Measurements from ENCODE around the gene PASK. TPM values are rescaled to one million over a fixed set of nuclear protein-coding genes. Genes with fewer than 3 reads are reported as not detected.

Gene PASK
- total RNA-seq, 1 experiment from 2014 or later: 45.8 TPM

DNA sequence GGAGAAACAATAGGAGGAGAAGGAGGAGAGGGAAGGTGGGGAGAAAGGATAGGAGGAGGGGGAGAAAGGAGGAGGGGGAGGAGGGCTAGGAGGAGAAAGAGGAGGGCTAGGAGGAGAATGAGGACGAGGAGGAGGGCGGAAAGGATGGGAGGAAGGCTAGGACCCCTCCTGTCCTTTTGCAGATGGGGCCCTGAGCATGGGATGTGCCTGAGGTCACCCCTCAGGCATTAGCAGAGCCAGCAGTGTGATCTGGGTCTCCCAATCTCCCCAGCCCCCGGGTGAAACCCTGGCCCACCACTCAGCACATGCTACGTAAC, 38.6 kb upstream of the PASK start:
- no peaks in the 10 kb centered on the region for H3K4me1 ChIP-seq (ENCODE audit: control insufficient read depth in 1 of 2, insufficient read depth in 2 of 2, low read length in 2 of 2)
- H3K36me3 ChIP-seq (ENCODE audit: control insufficient read depth in 1 of 2, insufficient read depth in 2 of 2, low read length in 2 of 2): no peaks in the 10 kb centered on the region
- no peak overlapping the region for H3K4me2 ChIP-seq (ENCODE audit: low read length)
- ATAC-seq (no peak), DNase-seq (ENCODE audit: low read depth, low spot score) (no peak)
- no peaks in the 10 kb centered on the region for H3K9me2 ChIP-seq (ENCODE audit: insufficient read depth)
- ChIA-PET POLR2A (no interaction called here), RAD21 (ENCODE audit: low non-redundant PET in 1 of 2, low total read pairs in 2 of 2, uncharacterized antibody in 2 of 2, unreplicated experiment in 2 of 2) (no interaction called here), CTCF (no interaction called here)
- intact Hi-C loops (cut with micrococcal nuclease): no loop called here
- H3K27me3 ChIP-seq (ENCODE audit: insufficient read depth, low read length): no peaks in the 10 kb centered on the region
- H3K27ac ChIP-seq (ENCODE audit: low read depth, low read length): no peak overlapping the region
- H4K20me1 ChIP-seq (ENCODE audit: insufficient read depth): no peaks in the 10 kb centered on the region
- H3K9me3 ChIP-seq (ENCODE audit: control insufficient read depth in 1 of 2, insufficient read depth in 1 of 2, low read depth in 1 of 2, low read length in 2 of 2): no peaks in the 10 kb centered on the region
- no peak overlapping the region for H2AFZ ChIP-seq (ENCODE audit: low read depth, low read length, poor library complexity, severe bottlenecking)
- no peak for TF ChIP-seq TCF7L2 (IDR thresholded peaks at IDR 0.05; ENCODE audit: borderline replicate concordance, extremely low read depth, insufficient read depth, insufficient read length)
- TF ChIP-seq, protein P1, sequence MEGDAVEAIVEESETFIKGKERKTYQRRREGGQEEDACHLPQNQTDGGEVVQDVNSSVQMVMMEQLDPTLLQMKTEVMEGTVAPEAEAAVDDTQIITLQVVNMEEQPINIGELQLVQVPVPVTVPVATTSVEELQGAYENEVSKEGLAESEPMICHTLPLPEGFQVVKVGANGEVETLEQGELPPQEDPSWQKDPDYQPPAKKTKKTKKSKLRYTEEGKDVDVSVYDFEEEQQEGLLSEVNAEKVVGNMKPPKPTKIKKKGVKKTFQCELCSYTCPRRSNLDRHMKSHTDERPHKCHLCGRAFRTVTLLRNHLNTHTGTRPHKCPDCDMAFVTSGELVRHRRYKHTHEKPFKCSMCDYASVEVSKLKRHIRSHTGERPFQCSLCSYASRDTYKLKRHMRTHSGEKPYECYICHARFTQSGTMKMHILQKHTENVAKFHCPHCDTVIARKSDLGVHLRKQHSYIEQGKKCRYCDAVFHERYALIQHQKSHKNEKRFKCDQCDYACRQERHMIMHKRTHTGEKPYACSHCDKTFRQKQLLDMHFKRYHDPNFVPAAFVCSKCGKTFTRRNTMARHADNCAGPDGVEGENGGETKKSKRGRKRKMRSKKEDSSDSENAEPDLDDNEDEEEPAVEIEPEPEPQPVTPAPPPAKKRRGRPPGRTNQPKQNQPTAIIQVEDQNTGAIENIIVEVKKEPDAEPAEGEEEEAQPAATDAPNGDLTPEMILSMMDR (IDR thresholded peaks at IDR 0.05 in 2 of 3, conservative IDR thresholded peaks at IDR 0.05 in 1 of 3; ENCODE audit: borderline replicate concordance in 1 of 3, insufficient read depth in 1 of 3, low read depth in 2 of 3, low read length in 2 of 3): no peak
- TF ChIP-seq YY1 (IDR thresholded peaks at IDR 0.05; ENCODE audit: extremely low read depth, insufficient replicate concordance, low read depth, low read length): no peak
- TF ChIP-seq CEBPB (IDR thresholded peaks at IDR 0.05; ENCODE audit: low read depth): no peak
- TF ChIP-seq ZNF274 (IDR thresholded peaks at IDR 0.05; ENCODE audit: low read depth, low read length): no peak
- TF ChIP-seq POLR2A (IDR thresholded peaks at IDR 0.05; ENCODE audit: borderline replicate concordance, extremely low read depth, insufficient read depth, insufficient read length): no peak
- no peak for TF ChIP-seq SIN3A (IDR thresholded peaks at IDR 0.05; ENCODE audit: low read depth)
- no peak for TF ChIP-seq FOSL1 (IDR thresholded peaks at IDR 0.05; ENCODE audit: low read depth)
- TF ChIP-seq EZH2phosphoT487 (IDR thresholded peaks at IDR 0.05; ENCODE audit: borderline replicate concordance): no peak
- TF ChIP-seq, protein P2, sequence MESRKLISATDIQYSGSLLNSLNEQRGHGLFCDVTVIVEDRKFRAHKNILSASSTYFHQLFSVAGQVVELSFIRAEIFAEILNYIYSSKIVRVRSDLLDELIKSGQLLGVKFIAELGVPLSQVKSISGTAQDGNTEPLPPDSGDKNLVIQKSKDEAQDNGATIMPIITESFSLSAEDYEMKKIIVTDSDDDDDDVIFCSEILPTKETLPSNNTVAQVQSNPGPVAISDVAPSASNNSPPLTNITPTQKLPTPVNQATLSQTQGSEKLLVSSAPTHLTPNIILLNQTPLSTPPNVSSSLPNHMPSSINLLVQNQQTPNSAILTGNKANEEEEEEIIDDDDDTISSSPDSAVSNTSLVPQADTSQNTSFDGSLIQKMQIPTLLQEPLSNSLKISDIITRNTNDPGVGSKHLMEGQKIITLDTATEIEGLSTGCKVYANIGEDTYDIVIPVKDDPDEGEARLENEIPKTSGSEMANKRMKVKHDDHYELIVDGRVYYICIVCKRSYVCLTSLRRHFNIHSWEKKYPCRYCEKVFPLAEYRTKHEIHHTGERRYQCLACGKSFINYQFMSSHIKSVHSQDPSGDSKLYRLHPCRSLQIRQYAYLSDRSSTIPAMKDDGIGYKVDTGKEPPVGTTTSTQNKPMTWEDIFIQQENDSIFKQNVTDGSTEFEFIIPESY (IDR thresholded peaks at IDR 0.05; ENCODE audit: extremely low read depth, insufficient replicate concordance, low read length): no peak
- TF ChIP-seq, protein P3, sequence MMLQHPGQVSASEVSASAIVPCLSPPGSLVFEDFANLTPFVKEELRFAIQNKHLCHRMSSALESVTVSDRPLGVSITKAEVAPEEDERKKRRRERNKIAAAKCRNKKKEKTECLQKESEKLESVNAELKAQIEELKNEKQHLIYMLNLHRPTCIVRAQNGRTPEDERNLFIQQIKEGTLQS (IDR thresholded peaks at IDR 0.05): no peak
- no peak for TF ChIP-seq SRF (IDR thresholded peaks at IDR 0.05; ENCODE audit: low read depth)
- TF ChIP-seq, protein P4, sequence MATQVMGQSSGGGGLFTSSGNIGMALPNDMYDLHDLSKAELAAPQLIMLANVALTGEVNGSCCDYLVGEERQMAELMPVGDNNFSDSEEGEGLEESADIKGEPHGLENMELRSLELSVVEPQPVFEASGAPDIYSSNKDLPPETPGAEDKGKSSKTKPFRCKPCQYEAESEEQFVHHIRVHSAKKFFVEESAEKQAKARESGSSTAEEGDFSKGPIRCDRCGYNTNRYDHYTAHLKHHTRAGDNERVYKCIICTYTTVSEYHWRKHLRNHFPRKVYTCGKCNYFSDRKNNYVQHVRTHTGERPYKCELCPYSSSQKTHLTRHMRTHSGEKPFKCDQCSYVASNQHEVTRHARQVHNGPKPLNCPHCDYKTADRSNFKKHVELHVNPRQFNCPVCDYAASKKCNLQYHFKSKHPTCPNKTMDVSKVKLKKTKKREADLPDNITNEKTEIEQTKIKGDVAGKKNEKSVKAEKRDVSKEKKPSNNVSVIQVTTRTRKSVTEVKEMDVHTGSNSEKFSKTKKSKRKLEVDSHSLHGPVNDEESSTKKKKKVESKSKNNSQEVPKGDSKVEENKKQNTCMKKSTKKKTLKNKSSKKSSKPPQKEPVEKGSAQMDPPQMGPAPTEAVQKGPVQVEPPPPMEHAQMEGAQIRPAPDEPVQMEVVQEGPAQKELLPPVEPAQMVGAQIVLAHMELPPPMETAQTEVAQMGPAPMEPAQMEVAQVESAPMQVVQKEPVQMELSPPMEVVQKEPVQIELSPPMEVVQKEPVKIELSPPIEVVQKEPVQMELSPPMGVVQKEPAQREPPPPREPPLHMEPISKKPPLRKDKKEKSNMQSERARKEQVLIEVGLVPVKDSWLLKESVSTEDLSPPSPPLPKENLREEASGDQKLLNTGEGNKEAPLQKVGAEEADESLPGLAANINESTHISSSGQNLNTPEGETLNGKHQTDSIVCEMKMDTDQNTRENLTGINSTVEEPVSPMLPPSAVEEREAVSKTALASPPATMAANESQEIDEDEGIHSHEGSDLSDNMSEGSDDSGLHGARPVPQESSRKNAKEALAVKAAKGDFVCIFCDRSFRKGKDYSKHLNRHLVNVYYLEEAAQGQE (IDR thresholded peaks at IDR 0.05; ENCODE audit: low read depth): no peak
- TF ChIP-seq EZH2 (IDR thresholded peaks at IDR 0.05): no peak
- TF ChIP-seq EGR1 (IDR thresholded peaks at IDR 0.05; ENCODE audit: low read depth): no peak
- TF ChIP-seq, protein P5, sequence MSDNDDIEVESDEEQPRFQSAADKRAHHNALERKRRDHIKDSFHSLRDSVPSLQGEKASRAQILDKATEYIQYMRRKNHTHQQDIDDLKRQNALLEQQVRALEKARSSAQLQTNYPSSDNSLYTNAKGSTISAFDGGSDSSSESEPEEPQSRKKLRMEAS (IDR thresholded peaks at IDR 0.05): no peak
- no peak for TF ChIP-seq SP1 (IDR thresholded peaks at IDR 0.05; ENCODE audit: low read depth)
- TF ChIP-seq CBX3 (IDR thresholded peaks at IDR 0.05; ENCODE audit: low read depth): no peak
- TF ChIP-seq POLR2AphosphoS5 (IDR thresholded peaks at IDR 0.05; ENCODE audit: low read depth, low read length): no peak
- no peak for TF ChIP-seq ELF1 (IDR thresholded peaks at IDR 0.05; ENCODE audit: borderline replicate concordance, low read depth)
- H3K4me3 ChIP-seq (replicated peaks in 1 of 2; ENCODE audit: low read depth in 1 of 2, low read length in 2 of 2): no peak overlapping the region
- no TSS peak for BruUV-seq (replicated peaks)
- H3K79me2 ChIP-seq (ENCODE audit: insufficient read depth, low read length): no peaks in the 10 kb centered on the region
- H3K9ac ChIP-seq (ENCODE audit: low read length): no peak overlapping the region

Measured in HCT116 (cell line).